Activated naive CD8-positive, alpha-beta T cell (primary cell): ENCODE results near the gene OSBPL6.
"Not testable (repeated sequence)": the region's sequence is repeated elsewhere in the genome, so short reads cannot be mapped to it uniquely, and the experiment has no call there.

Source experiments
- H3K27ac Mint-ChIP-seq: one replicate; pipeline ENCODE4 v1.8.0; 2021; ENCODE audit warnings: mixed read lengths
- H3K27me3 Mint-ChIP-seq: one replicate; pipeline ENCODE4 v1.8.0; 2021; ENCODE audit warnings: mixed read lengths
- H3K36me3 Mint-ChIP-seq: one replicate; pipeline ENCODE4 v1.8.0; 2021; ENCODE audit warnings: mixed read lengths
- H3K4me1 Mint-ChIP-seq: one replicate; pipeline ENCODE4 v1.8.0; 2021; ENCODE audit warnings: low read depth, mixed read lengths
- H3K4me3 Mint-ChIP-seq: one replicate; pipeline ENCODE4 v1.8.0; 2021; ENCODE audit warnings: mild to moderate bottlenecking, mixed read lengths
- H3K9me3 Mint-ChIP-seq: one replicate; pipeline ENCODE4 v1.8.0; 2021; ENCODE audit warnings: low read depth, mixed read lengths

The OSBPL6 gene

DNA sequence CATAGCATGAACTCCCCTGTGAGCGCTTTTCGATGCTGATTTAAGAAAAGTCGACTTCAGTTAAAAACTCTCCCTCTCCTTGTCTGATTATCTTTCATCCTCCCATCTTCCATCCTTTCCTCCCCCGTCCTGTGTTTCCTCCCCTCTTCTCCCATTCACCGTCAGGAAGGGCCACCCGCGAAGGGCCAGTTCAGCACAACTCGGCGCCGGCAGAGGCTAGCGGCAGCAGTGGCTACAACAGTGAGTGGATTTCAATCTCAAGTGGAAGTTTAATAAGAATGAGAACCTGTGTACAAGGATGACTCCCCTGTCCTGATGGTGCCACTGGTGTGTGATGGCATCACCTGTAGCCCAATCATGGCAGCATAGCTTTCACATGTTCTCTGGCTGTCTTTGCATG is 149.8 kb downstream of the OSBPL6 start:
- Mint-ChIP-seq H3K36me3 (no peaks in the 10 kb centered on the region), H3K27me3 (peaks cover 20% of the 10 kb centered on the region), H3K9me3 (no peaks in the 10 kb centered on the region), H3K27ac (no peak overlapping the region), H3K4me3 (no peak overlapping the region), H3K4me1 (no peaks in the 10 kb centered on the region)

DNA sequence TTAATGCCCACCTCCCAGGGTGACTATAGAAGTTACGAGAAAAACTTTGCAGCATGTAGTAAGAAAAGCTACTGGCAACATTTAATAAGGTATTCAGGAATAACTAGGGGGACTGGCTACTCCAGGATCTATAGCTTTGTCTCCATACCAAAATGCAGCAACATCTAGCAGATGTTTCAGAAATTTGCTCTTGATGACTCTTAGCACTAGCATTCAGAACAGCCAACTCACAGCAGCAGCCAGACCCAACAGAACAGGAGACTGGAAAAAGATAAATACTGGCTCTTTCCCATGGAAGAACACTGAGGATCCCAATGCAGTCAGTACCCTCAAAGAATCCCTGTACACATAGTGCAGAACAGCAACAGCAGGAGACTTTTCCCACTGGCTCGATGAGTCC is 151.6 kb downstream of the OSBPL6 start:
- Mint-ChIP-seq H3K36me3 (no peaks in the 10 kb centered on the region), H3K9me3 (no peaks in the 10 kb centered on the region), H3K4me1 (no peaks in the 10 kb centered on the region), H3K27me3 (peaks cover 26% of the 10 kb centered on the region), H3K27ac (no peak overlapping the region), H3K4me3 (no peak overlapping the region)

DNA sequence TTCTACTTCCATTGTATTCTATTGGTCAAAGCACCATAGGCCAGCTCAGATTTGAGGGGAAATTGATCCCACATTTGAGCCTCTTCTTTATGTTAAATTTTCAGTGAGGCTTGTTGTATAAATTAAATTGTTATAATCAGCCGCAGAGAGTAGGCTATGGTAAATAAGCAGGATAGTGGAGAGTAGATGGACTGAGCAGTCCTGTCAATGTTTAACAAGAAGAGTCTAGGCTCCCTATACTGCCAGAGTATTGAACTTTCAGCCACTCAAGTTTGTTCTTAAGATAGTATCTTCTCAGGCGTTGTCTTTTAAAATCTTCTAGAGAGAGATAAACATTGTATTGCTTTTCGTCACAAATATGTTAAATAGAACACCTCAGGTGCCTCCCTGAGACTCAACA is 155.7 kb downstream of the OSBPL6 start:
- peaks cover 11% of the 10 kb centered on the region for H3K36me3 Mint-ChIP-seq
- H3K27me3 Mint-ChIP-seq, result peaks cover 35% of the 10 kb centered on the region
- no peaks in the 10 kb centered on the region for H3K4me1 Mint-ChIP-seq
- H3K4me3 Mint-ChIP-seq, result no peak overlapping the region
- peaks cover 15% of the 10 kb centered on the region for H3K9me3 Mint-ChIP-seq
- H3K27ac Mint-ChIP-seq, result no peak overlapping the region

DNA sequence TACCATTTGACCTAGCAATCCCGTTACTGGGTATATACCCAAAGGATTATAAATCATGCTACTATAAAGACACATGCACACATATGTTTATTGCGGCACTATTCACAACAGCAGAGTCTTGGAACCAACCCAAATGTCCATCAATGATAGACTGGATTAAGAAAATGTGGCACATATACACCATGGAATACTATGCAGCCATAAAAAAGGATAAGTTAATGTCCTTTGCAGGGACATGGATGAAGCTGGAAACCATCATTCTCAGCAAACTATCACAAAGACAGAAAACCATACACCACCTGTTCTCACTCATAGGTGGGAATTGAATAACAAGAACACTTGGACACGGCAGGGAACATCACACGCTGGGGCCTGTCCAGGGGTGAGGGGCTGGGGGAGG is 163.4 kb downstream of the OSBPL6 start:
- not testable (repeated sequence) for H3K27ac Mint-ChIP-seq, H3K4me1 Mint-ChIP-seq, H3K4me3 Mint-ChIP-seq
- H3K9me3 Mint-ChIP-seq, result peaks cover 21% of the 10 kb centered on the region
- peaks cover 14% of the 10 kb centered on the region for H3K36me3 Mint-ChIP-seq
- H3K27me3 Mint-ChIP-seq, result peaks cover 19% of the 10 kb centered on the region

DNA sequence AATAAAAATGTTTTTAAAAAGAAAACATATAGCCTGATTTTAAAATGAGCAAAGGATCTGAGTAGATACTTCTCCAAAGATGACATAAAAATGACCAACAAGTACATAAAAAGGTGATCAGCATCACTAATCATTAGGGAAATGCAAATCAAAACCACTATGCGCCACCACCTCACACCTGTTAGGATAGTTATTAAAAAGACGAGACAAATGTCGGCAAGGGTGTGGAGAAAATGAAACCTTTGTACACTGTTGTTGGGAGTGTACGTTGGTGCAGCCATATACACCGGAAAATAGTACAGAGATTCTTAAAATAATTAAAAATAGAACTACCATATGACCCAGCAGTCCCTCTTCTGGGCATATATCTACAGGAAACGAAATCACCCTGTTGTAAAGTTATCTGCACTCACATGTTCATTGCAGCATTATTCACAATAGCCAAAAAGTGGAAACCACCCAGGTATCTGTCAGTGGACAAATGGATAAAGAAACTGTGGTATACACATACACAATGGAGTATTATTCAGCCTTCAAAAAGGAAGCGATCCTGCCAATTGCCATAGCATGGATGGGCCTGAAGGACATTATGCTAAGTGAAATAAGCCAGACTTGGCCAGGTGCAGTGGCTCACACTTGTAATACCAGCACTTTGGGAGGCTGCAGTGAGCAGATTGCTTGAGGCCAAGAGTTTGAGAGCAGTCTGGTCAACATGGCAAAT is 165.0 kb downstream of the OSBPL6 start:
- Mint-ChIP-seq H3K27me3 (peaks cover 13% of the 10 kb centered on the region), H3K27ac (no peak overlapping the region), H3K36me3 (peaks cover 5% of the 10 kb centered on the region), H3K9me3 (peaks cover 12% of the 10 kb centered on the region), H3K4me1 (no peaks in the 10 kb centered on the region), H3K4me3 (no peak overlapping the region)

DNA sequence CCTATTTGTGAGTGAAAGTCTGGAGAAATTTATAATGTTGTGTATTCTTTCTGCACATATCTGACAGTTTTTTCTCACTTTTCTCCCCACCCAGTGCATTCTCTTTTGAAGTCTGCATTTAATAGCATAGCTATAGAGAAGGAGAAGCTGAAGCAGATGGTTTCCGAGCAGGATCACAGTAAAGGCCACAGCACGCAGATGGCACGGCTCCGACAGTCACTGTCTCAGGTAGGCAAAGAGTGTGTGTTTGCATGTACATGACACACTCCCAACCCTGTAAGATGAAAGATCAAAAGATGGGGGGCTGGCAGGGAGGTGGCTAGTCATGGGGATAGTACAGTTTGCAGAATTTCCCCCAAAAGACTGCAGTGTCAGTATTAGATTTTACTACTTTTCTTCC is 167.3 kb downstream of the OSBPL6 start:
- no peaks in the 10 kb centered on the region for H3K4me1 Mint-ChIP-seq
- H3K36me3 Mint-ChIP-seq, result no peaks in the 10 kb centered on the region
- no peak overlapping the region for H3K27ac Mint-ChIP-seq
- H3K4me3 Mint-ChIP-seq, result no peak overlapping the region
- peaks cover 5% of the 10 kb centered on the region for H3K27me3 Mint-ChIP-seq
- H3K9me3 Mint-ChIP-seq, result peaks cover 6% of the 10 kb centered on the region

DNA sequence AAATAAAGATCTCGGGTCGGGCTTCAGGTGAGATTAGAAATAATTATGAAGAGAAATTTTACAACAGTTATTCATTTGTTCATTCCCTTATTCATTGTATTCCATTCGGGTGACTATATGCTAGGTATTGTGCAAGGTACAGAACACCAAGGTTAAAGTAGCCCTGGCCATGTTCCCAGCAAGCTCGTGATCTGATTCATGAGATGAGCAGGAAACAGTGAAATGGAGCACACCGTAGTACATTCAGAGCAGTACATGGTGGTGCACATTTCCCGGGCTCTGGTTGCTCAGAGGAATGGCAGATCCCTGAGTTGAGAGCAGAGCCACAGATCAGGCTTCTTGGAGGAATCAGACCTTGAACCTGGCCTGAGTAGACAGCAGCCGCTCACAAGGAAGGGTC is 168.9 kb downstream of the OSBPL6 start:
- Mint-ChIP-seq H3K36me3 (no peaks in the 10 kb centered on the region), H3K9me3 (peaks cover 6% of the 10 kb centered on the region), H3K27me3 (peaks cover 5% of the 10 kb centered on the region), H3K4me1 (no peaks in the 10 kb centered on the region), H3K27ac (no peak overlapping the region), H3K4me3 (no peak overlapping the region)

DNA sequence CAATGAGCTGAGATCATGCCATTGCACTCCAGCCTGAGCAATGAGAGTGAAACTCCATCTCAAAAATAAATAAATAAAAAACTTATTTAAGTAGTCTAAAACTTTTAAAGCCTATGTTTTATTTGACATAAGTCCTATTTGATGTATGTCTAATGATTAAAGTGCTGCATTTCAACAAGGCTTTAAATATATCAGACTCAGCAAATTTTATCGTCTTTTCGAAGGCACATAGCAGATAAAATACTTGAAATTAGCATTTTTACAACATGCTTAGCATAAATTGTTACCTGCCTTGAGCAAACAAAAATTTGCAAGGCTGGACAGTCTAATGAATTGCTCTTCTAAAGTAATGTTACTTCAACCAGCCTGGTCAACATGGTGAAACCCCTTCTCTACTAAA is 170.8 kb downstream of the OSBPL6 start:
- Mint-ChIP-seq H3K9me3 (no peaks in the 10 kb centered on the region), H3K27me3 (peaks cover 3% of the 10 kb centered on the region), H3K4me1 (no peaks in the 10 kb centered on the region), H3K27ac (no peak overlapping the region), H3K36me3 (no peaks in the 10 kb centered on the region), H3K4me3 (no peak overlapping the region)

DNA sequence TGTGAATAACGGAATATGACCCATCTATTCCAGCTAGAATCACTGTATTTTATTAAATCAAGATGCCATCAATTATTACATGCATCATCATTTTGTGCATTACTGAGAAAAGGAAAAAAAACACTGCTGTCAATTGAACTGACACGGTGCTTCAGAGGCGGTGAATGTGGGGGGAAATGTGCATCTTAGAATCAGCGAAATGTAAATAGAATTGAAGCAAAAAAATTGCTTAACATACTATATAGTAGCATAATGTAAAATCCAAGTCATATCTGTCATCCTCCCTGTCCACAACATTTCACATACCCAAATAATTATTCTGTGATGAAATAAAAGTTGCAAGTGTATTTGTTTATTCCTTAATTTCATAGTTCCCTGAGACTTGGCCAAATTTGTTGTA is 172.1 kb downstream of the OSBPL6 start:
- Mint-ChIP-seq H3K4me1 (no peaks in the 10 kb centered on the region), H3K27me3 (peaks cover 3% of the 10 kb centered on the region), H3K4me3 (no peak overlapping the region), H3K27ac (no peak overlapping the region), H3K36me3 (no peaks in the 10 kb centered on the region), H3K9me3 (no peaks in the 10 kb centered on the region)

DNA sequence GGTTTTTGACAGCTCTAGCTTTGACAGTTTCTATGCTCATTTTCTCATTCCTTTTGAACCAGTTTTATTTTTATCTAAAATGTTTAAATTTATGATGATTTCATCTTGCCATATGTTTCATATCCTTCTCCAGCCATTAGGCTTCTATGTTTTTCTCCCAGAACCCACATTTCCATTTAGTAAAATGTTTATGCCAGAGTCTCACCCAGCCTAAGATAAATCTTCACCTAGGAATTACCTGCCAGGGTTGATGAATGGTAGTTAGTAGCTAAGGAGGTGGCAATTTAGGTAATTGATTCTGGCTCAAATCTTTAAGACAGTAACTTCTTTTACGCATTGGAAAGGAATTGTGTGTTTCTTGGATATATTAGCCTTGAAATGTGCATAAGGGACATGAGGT is 173.0 kb downstream of the OSBPL6 start:
- peaks cover 3% of the 10 kb centered on the region for H3K27me3 Mint-ChIP-seq
- H3K9me3 Mint-ChIP-seq, result no peaks in the 10 kb centered on the region
- H3K4me1 Mint-ChIP-seq, result no peaks in the 10 kb centered on the region
- H3K27ac Mint-ChIP-seq, result no peak overlapping the region
- H3K4me3 Mint-ChIP-seq, result no peak overlapping the region
- H3K36me3 Mint-ChIP-seq, result no peaks in the 10 kb centered on the region

DNA sequence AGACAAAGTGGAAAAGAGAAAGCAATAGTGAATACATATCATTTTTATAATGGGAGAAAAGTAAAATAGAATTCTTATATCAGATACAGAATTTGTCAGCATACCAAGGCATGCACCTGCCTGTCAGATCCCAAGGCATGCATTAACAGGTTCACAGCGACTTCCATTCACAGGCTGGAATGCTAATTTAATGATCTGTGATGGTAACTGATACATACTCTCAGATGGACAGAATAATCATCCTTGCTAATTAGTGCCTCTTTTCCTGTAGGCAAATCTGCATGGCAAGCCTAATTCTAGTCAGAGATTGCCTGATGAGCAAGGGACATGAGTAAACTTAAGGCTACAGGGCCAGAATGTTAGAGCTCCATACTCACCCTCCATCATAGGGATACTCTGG is 180.6 kb downstream of the OSBPL6 start:
- Mint-ChIP-seq H3K9me3 (no peaks in the 10 kb centered on the region), H3K4me1 (no peaks in the 10 kb centered on the region)

DNA sequence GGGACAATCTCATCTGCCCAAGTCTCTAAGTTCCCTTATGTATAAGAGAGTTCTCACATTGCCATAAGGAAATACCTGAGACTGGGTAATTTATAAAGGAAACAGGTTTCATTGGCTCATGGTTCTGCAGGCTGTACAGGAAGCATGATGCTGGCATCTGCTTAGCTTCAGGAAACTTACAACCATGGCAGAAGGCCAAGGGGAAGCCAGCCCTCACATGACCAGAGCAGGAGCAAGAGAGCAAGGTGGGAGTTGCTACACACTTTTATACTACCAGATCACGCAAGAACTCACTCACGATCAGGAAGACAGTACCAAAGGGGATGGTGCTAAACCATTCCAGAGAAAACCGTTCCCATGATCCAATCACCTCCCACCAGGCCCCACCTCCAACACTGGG is 182.7 kb downstream of the OSBPL6 start:
- no peaks in the 10 kb centered on the region for H3K36me3 Mint-ChIP-seq
- no peak overlapping the region for H3K27ac Mint-ChIP-seq
- H3K27me3 Mint-ChIP-seq, result peaks cover 8% of the 10 kb centered on the region
- H3K4me1 Mint-ChIP-seq, result no peaks in the 10 kb centered on the region
- no peak overlapping the region for H3K4me3 Mint-ChIP-seq
- H3K9me3 Mint-ChIP-seq, result no peaks in the 10 kb centered on the region

More for the DNA sequence above, 180.6 kb downstream of the OSBPL6 start:
- Mint-ChIP-seq H3K4me3 (no peak overlapping the region), H3K36me3 (no peaks in the 10 kb centered on the region), H3K27ac (no peak overlapping the region), H3K27me3 (peaks cover 8% of the 10 kb centered on the region)

DNA sequence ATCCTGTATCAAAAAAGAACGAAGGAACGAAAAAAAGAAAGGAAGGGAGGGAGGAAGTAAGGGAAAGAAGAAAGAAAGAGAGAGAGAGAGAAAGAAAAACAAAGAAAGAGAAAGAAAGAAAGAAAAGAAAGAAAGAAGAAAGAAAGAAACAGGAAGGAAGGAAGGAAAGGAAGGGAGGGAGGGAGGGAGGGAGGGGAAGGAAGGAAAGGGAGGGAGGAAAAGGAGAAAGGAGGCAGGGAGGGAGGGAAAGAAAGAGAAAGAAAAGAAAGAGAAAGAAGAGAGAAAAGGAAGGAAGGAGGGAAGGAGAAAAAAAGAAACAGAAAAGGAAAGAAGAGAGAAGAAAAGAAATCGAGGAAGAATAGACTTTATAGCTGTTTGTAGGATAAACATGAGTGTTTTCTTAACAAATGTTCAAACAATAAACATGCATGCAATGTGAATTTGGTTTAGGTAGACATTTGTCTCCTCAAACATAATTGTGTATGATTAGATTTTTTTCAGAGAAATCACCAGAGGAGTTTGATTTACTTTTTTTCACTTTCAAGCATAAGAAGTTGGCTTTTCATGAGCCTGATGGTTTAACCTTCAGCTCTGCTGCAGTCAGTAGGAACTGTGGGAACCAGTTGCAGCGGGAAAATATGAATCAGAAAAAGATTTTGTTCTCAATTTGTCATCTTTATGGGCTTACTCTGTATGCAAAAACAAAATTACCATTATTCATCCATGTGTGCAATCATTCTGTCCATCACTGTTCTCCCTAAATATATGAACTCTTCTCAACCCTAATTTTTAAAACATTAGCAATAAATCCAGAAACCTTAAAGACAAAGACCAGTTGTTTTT is 185.1 kb downstream of the OSBPL6 start:
- Mint-ChIP-seq H3K4me1 (no peaks in the 10 kb centered on the region), H3K36me3 (no peaks in the 10 kb centered on the region), H3K4me3 (no peak overlapping the region), H3K27me3 (peaks cover 8% of the 10 kb centered on the region), H3K27ac (no peak overlapping the region), H3K9me3 (no peaks in the 10 kb centered on the region)

DNA sequence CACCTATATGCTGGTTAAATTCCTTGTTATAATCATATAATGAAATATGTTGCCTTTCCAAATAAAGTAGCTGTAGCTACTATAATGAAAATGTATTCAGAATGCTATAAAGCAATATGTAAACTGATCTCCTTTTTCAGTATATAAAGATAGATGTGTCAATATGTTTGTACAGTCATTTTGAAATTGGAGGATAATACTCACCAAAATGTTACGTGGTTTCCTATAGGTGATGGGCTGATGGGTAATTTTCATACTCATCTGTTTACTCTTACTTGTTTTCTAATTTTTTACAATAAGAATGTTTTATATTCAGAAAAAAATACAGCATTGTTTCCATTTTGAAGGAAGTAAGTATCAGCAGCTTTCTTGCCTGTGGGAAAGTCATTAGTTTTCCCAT is 186.5 kb downstream of the OSBPL6 start:
- Mint-ChIP-seq H3K9me3 (no peaks in the 10 kb centered on the region), H3K4me3 (no peak overlapping the region), H3K36me3 (no peaks in the 10 kb centered on the region), H3K4me1 (no peaks in the 10 kb centered on the region), H3K27ac (no peak overlapping the region), H3K27me3 (peaks cover 6% of the 10 kb centered on the region)

DNA sequence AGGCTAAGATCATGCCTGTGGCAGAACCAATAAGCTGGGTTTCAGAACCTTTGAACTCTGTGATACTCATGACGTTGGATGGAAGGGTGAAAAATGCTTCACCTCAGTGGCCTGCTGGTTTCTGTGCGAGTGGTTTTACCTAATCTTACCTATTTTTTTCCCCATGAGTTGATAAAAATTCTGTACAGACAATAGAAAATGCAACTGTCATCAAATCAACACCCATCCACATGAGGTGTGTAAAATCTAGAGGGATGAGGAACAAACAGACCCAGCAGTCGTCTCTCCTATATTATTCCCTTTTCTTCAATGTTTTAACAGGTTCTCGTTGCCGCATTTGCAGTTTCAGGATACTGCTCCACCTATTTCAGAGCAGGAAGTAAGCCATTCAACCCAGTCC is 189.4 kb downstream of the OSBPL6 start:
- Mint-ChIP-seq H3K27me3 (peaks cover 5% of the 10 kb centered on the region), H3K4me3 (no peak overlapping the region), H3K36me3 (no peaks in the 10 kb centered on the region), H3K27ac (no peak overlapping the region), H3K9me3 (no peaks in the 10 kb centered on the region), H3K4me1 (peaks cover 4% of the 10 kb centered on the region)
